Upper lobe of left lung (tissue), 4 donors: Measurements from ENCODE around the gene PRIMPOL.

Experiments
- POLR2A ChIP-seq, 4 donors: fragments of 450-650 bp; IDR thresholded peaks; one replicate each; pipeline ENCODE4 v1.5.1; 2016 to 2017; ENCODE audit warnings: antibody characterized with exemption in 4 of 4, mild to moderate bottlenecking in 2 of 4
- TF ChIP-seq, protein P1 (sequence below), 6 experiments: fragments of 450-650 bp in 4 of 6; fragments of 200-600 bp in 2 of 6; sonication (generic) in 2 of 6; IDR thresholded peaks; one replicate each; pipeline ENCODE4 v1.5.1; 2016 to 2019; ENCODE audit warnings: antibody characterized with exemption in 6 of 6

DNA sequence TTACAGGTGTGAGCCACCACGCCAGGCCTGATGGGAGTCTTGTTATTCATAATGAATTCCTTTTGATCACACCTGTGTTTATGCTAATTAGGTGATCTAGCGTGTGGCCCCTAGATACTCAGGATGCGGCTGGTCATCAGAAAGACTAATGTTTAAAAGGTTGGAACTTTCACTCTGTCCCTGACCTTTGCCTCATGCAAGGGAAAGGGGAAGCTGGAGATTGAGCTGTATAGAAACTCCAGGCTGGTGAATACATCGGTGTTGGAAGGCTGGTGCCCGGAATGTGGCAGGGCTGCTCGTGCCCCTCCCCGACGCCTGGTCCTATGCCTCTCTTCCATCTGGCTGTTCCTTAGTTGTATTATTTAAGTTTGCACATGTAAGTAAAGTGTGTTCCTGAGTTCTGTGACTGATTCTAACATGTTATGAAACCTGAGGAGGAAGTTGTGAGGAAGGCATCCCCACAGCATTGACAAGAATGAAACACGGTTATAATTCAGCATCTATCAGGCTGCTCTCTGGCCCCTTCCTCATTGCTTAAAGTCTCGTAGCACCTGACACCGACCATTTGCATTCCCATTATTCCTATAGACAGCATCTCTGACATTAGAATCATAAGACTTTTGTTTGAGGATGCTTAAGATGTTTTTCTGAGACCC, 29.2 kb upstream of the PRIMPOL start:
- TF ChIP-seq POLR2A (IDR thresholded peaks at IDR 0.05), result no peak
- TF ChIP-seq, protein P1, sequence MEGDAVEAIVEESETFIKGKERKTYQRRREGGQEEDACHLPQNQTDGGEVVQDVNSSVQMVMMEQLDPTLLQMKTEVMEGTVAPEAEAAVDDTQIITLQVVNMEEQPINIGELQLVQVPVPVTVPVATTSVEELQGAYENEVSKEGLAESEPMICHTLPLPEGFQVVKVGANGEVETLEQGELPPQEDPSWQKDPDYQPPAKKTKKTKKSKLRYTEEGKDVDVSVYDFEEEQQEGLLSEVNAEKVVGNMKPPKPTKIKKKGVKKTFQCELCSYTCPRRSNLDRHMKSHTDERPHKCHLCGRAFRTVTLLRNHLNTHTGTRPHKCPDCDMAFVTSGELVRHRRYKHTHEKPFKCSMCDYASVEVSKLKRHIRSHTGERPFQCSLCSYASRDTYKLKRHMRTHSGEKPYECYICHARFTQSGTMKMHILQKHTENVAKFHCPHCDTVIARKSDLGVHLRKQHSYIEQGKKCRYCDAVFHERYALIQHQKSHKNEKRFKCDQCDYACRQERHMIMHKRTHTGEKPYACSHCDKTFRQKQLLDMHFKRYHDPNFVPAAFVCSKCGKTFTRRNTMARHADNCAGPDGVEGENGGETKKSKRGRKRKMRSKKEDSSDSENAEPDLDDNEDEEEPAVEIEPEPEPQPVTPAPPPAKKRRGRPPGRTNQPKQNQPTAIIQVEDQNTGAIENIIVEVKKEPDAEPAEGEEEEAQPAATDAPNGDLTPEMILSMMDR (IDR thresholded peaks at IDR 0.05), result no peak
